Measurements from ENCODE around the gene NEK9.
"Not testable (repeated sequence)": the region's sequence is repeated elsewhere in the genome, so short reads cannot be mapped to it uniquely, and the experiment has no call there.

The NEK9 gene

GRCh38 chr14:75126679-75127473 is at the start of gene NEK9:
TSS of gene NEK9 (minus strand) at chr14:75127048. CDS start at chr14:75126921, 127 bp downstream.
- no peak for FAIRE-seq

DNA sequence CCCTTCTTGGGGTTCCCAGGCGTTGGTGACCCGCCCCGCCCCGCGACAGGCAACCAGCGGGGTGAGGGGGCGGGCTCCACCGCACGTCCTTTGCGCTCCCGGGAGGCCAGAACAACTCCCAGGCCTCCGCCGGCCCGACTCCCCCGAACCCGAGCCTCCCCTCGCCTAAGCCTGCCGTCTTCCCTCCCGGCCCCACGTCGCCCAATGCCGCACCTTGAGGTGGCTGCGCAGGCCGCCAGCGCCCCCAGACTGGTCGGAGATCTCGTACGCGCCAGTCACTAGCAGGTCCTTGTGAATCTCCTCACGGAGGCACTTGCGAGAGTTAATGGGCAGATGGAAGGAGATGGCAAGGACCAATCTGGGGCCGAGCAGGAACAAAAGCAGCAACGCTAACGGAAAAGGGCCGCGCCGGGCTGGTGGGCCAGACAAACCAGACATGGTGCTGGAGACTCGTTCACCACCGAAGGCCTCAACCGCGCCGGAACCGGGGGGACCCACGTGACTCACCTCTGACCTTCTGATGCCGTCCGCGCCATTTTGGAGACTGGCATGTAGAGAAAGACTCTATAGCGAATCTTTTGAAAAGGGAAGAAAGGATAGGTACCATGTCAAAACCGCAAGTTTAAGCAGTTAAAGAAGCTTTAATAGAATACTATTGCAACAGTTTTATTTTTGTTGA is 49.4 kb upstream of the NEK9 start, which contains the start of gene TMED10:
TMED10 (minus strand) TSS at position 471 of the 679 bp plus-strand sequence; CDS start at position 438, 33 bp downstream.
- no peak for FAIRE-seq

- no peak for FAIRE-seq
Observed at GRCh38 chr14:75175677-75176141, 48.9 kb upstream of the NEK9 start.

- FAIRE-seq, result no peak
Observed at GRCh38 chr14:75174066-75174465, 47.2 kb upstream of the NEK9 start.

DNA sequence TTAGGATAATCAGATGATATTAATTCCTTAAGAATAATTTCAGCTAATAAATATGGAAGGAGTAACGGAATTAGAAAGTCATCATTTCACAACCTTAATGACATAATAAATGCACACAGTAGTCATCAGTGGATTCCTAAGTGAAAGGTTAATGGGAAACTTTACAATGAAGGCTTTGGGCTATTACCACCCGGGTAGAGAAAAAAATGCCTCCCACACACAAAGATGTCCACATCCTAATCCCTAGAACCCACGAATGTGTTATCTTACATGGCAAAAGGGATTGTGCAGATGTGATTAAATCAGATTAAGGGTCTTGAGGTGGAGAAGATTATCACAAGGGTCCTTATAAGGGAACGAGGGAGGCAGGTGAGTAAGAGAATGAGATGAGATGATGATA is 43.9 kb upstream of the NEK9 start:
- FAIRE-seq, result no peak

GRCh38 chr14:75168586-75169335 is 41.9 kb upstream of the NEK9 start:
- FAIRE-seq, result no peak

DNA sequence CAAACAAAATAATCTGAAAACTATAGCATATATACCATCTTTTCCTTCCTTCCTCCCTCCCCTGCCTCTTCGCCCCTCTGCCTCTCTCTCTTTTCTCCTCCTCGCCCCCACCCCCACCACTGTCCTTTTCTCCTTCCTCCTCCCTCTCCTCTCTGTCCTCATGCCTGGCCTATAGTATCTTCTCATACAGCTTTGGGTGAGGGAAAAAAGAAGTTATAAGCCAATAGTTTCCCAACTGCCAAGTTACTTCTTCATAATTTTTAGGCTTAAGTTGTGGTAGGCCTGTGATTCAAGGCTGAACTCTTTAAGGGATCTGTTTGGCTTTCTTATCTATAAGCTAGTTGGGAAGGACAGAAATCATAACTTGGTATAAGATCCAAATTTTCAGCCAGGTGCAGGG is 40.5 kb upstream of the NEK9 start:
- FAIRE-seq, result no peak

- peak; percentile 65 for FAIRE-seq
Observed at GRCh38 chr14:75165586-75166391, 38.9 kb upstream of the NEK9 start.

DNA sequence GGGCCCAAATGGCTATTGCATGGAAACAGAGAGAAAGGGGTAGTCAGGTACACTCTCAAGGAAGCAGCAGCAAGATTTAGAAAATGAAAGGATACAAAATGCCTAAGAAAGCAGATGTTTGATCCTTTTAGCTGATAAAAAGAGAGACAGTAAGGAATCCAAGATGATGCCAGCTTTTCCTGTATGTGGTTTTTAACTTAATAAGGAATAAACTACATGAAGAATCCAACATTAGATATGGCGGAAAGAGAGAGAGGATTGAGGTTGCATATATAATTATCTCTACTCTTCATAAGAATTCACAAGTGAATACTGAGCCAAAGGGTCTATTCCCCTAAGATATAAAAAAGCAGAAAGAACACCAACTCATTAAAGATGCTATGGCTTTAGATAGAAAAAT is 38.0 kb upstream of the NEK9 start:
- FAIRE-seq, result peak; percentile 74

- no peak for FAIRE-seq
Observed at GRCh38 chr14:75163677-75164076, 36.8 kb upstream of the NEK9 start.

- no peak for FAIRE-seq
Observed at GRCh38 chr14:75162631-75163030, 35.8 kb upstream of the NEK9 start.

DNA sequence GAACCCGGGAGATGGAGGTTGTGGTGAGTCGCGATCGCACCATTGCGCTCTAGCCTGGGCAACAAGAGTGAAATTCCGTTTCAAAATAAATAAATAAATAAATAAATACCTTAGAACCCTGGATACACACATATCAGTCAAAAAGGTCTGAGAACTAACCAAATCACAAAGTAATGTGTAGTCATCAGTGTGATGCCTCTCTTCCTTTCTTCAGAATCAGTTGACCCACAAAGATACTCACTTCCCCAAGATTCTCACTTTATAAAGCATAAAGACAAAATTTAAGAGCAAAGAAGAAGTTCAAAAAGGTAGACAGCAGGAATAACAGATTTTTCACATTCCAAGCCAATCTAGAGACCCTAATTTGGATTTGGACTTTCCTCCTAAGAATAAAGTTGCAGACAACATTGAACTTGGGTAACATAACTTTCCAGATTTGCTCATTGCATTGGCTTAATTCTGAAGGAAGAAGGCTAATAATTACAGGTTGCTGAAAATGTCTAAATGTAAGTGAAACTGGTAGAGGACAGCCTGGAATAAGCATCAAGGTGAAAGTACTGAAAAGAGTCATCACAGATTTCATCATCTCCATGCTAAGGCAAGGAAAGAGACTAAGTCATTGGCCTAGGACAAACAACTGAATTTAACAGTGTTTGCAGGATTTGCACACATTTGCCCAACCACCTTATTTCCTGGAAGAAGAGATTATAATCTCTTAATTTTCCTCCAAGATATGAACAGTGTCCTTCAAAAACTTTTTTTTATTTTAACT is 32.2 kb upstream of the NEK9 start:
- no peak for FAIRE-seq

DNA sequence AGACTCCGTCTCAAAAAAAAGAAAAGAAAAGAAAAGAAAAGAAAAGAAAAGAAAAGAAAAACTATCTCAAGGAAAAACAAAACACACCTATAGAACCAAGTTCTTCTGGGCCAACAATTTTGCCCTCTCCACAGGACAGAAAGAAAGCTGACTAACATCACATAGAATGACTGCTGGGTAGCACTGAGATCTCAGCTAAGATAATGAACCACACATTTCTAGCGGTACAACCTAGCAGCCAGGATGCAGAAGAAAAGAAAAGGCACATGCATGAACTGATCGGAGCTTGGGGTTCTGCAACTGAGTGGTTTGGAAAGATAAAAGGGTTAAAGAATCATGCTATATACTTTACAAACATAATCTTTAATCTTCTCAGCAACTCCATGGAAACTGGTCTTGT is 30.1 kb upstream of the NEK9 start:
- FAIRE-seq, result no peak

DNA sequence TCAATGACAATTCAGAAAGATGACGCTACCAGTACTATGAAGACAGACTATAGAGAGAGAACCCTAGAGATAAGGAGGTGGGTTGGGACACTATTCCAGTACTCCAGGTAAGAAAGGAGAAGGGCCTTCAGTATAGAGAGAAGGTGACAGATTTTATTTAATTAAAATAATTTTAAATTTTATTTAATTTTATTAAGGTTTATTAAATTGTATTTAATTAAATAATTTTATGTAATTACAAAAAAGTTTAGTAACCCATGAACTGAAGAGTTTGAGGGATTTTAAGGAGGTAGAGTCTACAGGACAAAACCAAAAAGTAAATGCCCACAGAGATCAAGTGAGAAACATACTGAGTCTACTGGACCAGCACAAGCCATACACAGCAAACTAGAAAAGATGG is 29.3 kb upstream of the NEK9 start:
- FAIRE-seq, result no peak

DNA sequence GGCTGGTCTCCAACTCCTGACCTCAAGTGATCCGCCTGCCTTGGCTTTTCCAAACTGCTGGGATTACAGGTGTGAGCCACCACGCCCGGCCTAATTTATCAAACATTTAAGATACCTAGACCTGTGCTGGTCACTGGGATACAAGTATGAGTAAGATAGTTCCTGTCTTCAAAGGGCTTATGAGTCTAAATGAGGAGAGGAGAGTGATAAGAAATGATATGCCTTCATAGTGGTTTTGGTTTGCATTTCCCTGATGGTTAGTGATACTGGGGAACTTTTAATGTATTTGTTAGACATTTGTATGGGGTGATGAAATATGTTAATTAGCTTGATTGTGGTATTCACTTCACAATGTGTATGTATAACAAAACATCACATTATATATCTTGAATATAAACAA is 28.3 kb upstream of the NEK9 start:
- no peak for FAIRE-seq

DNA sequence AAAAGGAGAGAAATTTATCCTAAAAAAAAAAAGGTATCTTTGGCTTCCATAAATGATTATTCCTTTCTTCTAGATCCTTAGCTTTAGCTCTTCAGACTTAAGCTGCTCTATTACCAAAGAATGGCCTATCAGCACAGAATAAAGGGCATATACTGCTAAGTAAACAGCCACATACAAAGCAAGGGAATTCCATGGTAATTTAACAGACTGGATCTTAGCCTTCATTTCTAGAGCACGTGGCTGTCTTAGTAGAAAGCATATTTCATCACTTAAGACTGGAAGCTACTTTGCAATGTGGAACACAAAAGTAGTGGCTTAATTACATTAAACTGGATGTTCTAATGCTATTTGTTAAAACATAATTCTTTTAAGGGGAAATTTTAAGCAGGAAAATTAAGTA is 26.4 kb upstream of the NEK9 start:
- no peak for FAIRE-seq

- FAIRE-seq, result no peak
Observed at GRCh38 chr14:75151851-75152250, 25.0 kb upstream of the NEK9 start.

DNA sequence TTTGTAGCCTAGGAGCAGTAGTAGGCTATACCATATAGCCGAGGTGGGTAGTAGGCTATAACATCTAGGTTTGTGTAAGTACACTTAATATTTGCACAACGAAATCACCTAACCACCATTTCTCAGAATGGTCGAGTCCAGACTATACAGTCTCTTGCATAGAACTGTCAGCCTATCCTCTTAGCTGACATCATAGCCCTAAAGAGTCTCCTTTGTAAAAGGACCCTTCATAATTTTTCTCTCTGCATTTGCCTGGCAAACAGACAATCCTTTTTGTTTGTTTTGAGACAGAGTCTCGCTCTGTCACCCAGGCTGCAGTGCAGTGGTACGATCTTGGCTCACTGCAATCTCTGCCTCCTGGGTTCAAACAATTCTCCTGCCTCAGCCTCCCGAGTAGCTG is 23.8 kb upstream of the NEK9 start:
- FAIRE-seq, result not testable (repeated sequence)

DNA sequence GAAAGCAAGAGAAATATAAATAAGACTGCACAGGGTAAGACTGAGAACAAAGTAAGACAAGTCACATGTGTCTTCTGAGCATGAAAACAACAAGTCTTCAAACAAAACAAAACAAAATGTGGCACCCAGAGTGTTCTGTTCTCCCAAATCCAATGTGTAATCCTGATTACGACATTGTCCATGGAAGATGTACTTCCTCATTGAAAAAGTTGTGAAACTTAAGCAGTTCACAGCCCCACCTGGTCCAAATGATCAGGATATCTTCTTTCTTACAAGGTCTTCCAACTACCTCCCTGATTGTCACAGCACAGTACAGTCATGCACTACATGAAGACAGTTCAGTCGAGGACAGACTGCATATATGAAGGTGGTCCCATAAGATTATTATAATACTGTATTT is 23.3 kb upstream of the NEK9 start:
- FAIRE-seq, result no peak

- no peak for FAIRE-seq
Observed at GRCh38 chr14:75147423-75148071, 20.7 kb upstream of the NEK9 start.

GRCh38 chr14:75144944-75145343 is 18.1 kb upstream of the NEK9 start:
- FAIRE-seq, result no peak

Measured in islet of Langerhans (tissue), 1 donor.